Stimulated activated CD4-positive, alpha-beta T cell treated with anti-CD3 and anti-CD28 coated beads, TNF-alpha, amount 100 ng/mL, for 48 hours (primary cell): ENCODE results near the gene TSPAN16.

Experiments
- DNase-seq, 3 donors: peaks; one replicate each; pipeline ENCODE4 v3.0.0-alpha.2; 2020; ENCODE audit warnings: low read depth in 3 of 3

TSPAN16 gene

DNA sequence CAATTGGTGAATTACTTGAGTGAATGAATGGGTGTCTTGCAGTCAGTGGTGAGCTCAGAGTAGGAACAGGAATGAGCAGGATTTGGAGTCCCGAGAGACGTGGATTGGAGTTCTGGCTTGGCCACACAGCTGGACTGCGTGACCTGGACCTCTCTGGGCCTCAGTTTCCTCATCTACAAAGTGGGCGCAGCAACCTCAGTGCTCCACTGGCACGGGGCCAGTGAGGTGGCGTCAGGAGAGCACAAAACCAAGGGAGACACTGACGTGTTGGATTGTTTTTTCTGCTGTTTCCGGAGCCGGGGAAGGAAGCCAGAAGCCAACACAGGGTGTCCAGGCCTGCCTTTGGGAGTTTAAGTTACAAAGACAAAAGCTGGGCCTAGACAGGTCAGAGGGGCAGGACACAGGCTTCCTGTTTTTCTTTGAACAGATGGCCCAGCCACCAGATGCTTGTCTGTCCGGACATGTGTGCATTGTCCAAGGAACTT lies 27.1 kb upstream of the TSPAN16 start:
- no peak for DNase-seq

DNA sequence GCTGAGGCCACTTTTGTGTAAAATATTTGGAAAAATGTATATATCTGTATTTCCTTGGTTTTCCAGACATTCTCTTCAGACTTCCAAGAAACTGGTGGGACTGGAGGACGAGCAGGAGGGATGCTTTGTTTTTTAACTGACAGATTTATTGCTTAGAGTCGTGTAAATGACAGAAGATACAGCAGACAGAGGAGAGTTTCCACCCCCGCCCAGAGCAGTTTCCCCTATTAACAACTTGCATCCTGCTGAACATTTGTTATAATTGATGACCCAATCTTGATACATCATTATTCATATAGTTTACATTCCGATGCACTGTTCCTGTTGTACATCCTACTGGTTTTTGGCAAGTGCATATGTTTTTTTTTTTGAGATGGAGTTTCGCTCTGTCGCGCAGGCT lies 26.6 kb upstream of the TSPAN16 start:
- DNase-seq = no peak

DNA sequence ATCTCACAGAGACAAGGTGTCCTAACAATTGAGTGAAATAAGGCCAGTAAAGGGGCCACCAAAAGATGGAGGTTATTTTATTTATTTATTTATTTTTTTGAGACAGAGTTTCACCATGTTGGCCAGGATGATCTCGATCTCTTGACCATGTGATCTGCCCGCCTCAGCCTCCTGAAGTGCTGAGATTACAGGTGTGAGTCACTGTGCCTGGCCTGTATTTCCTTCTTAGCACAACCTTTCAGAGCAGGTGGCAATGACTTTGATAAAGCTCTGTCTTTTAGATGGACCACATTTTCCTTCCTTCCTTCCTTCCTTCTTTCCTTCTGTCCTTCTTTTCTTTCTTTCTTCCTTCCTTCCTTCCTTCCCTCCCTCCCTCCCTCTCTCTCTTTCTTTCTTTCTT lies 22.7 kb upstream of the TSPAN16 start:
- DNase-seq = no peak

- no peak for DNase-seq
Observed at GRCh38 chr19:11273989-11274388, 22.0 kb upstream of the TSPAN16 start.

GRCh38 chr19:11274533-11275086 lies 21.4 kb upstream of the TSPAN16 start:
- DNase-seq = no peak

- no peak for DNase-seq
Observed at GRCh38 chr19:11278670-11279069, 17.3 kb upstream of the TSPAN16 start.

- DNase-seq = peak in 1 of 3 donors; percentile 9
Observed at GRCh38 chr19:11279505-11280236, 16.3 kb upstream of the TSPAN16 start.

DNA sequence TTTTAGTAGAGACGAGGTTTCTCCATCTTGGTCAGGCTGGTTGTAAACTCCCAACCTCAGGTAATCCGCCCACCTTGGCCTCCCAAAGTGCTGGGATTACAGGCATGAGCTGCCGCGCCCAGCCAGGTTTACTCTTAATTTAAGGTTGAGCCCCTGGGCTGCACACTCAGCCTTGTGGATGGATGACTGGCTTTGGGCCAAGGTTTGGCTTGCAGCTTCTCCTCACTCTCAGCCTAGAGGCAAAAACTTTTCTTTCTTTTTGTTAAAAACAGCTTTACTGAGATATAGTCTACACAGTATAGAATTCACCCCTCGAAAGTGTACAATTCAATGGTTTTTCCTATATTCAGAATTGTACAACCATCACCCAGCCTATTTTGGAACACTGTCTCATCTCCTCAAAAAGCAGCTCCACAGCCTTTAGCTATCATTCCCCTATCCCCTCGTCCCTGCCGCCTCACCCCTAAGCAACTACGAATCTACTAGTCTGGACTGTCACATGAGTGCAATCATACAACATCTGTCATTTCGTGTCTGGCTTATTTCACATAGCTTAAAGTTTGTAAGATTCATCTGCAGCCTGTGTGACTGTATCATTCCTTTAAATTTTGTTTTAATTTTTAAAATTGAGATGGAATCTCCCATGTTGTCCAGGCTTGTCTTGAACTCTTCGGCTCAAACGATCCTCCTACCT lies 14.5 kb upstream of the TSPAN16 start:
- no peak for DNase-seq

GRCh38 chr19:11284515-11284914 lies 11.4 kb upstream of the TSPAN16 start:
- DNase-seq = no peak

DNA sequence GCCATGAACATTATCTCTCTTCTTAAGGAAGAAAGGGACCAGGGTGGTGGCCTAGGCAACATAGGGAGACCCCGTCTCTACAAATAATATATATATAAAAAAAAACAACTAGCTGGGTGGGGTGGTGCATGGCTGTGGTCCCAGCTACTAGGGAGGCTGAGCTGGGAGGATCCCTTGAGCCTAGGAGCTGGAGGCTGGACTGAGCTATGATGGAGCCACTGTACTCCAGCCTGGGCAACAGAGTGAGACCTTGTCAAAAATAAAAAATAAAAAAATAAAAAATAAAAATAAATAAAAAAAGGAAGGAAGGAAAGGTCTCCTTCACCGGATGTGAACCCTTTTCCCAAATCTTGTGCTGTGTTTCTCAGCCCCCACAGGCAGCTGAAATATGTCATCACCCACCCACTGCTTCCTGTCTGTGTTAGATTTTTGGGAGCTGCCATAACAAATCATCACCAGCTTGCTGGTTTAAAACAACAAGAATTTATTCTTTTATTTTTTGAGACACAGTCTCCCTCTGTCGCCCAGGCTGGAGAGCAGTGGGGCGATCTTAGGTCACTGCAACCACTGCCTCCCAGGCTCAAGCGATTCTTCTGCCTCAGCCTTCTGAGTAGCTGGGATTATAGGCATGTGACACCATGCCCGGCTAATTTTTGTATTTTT lies 9.5 kb upstream of the TSPAN16 start:
- no peak for DNase-seq

GRCh38 chr19:11288349-11288748 lies 7.6 kb upstream of the TSPAN16 start:
- no peak for DNase-seq

DNA sequence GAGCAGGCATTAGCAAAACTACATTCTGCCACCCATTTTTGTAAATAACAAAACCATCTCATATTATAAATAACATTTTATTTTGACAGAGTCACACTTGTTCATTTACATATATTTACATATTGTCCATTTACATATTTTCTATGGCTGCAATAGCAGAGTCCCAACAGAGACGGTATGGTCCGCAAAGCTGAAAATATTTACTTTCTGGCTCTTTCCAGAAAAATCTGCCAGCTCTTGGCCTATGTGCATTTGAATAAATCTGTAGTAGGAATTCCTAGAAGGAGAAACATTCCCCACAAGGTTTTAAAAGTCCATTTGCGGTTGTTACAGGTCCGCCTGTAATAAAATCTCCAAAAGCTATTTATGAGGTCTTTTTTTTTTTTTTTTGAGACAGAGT lies 5.7 kb upstream of the TSPAN16 start:
- DNase-seq = no peak

GRCh38 chr19:11291415-11291814 lies 4.5 kb upstream of the TSPAN16 start:
- no peak for DNase-seq

DNA sequence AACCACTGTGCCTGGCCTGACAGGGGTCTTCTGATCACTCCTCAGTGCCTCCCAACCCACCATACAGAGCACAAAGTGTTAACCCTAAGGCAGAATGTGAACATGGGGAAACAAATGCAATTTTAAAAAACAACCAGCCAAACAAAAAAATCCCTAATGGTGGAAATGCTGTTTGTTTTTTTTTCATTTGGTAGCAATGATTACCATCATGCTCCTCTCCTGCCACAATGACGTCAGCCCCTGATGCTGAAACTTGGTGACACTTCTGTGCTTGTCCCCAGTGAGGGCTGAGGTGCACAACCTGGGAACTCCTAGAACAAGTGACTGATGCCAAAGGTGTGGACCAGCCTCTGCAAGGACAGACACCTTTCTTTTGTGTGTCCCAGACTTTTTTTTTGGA lies 4.0 kb upstream of the TSPAN16 start:
- no peak for DNase-seq

DNA sequence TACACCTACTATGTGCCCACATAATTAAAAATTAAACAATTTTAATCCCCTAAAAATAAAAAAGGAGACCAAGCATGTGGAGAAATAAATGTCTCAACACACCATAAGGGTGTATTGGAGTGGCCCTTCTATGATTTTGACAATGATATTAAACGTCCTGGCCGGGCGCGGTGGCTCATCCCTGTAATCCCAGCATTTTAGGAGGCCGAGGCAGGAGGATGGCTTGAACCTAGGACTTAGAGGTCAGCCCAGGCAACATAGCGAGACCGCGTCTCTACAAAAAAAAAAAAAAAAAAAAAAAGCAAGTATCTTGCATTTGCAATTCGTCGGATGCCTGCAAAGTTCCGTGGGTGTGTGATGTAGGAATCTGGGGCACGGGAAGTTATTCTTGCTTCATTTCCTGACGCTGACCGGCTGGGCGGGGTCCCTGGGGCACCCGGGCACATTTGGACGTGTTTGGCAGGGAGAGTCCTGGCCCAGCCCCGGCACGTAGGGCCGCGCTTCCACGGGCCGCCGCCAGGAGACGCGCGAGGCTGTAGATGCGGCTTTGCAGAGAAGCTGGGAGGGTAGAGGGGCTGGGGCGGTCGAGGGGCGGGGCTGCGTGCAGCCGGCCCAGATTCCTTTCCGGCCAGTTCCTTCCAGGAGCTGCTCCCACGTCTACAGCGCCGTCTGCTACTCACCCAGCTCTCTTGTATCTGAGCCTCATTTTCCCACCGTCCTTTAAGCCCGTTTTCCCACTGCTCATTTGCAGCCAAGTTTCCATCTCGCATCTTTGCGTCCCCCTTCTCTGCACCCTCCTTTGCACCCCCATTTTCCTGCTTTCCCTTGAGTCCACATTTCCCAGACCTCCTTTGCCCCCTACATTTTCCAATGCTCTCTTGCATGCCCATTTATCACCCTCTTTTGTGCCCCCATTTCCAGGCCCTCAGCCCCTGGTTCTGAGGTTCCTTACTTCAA lies 2.2 kb upstream of the TSPAN16 start:
- DNase-seq = peak; percentile 67 to 71 (median 69)

DNA sequence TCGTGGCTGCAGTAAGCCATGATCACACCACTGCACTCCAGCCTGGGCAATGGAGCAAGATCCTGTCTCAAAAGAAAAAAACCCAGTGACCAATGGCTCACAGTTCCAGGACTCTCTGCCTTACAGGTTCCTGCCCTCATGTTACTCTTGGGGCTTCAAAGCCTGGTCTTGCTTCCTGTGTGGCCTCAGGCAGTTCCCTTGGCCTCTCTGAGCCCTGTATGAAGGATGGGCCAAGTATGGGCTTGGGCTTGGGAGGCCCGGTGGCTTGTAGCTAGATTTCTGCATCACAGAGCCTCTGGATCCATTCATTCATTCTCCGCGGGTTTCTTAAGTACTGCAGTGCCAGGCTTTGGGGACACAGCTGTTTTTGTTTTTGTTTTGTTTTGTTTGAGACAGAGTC lies 780 bp upstream of the TSPAN16 start:
- no peak for DNase-seq

GRCh38 chr19:11296264-11296663 lies 304 bp downstream of the TSPAN16 start:
- no peak for DNase-seq

DNA sequence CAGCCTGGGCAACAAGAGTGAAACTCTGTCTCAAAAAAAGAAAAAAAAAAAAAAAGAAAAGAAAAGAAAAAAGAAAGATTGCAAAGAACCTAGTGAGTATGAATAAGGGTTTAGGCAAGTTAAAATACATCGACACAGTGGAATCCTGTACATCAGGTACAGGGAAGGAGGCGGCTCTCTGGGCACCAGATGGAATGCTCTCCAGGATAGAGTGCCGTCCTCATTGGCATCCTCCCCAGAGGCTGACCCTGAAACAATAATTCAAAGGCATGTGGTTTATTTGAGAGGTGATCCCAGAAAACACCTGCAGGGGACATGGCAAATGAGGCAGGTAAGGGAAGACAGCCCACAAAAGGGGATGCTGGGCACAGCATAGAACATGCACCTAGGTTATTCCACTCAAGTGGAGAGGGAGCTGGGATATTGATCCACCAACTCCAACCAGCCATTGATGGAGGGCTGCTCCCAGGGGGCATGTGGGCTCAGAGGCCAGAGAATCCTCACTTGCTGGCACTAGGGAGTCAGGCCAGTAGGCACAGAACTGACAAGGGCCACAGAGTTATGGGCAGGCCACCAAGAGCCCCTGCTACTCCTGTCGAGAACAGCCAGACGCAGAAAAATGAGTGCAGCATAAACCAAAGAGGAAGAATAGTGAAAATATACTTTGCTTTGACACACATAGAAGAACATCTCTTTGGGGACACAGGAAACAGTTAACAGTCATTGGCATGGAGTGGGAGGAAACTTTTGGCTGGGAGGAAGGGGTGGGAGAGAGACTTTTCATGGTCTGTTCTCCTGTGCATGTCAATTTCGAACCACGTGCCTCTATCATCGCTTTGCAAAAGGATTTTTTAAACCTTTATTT lies 4.2 kb downstream of the TSPAN16 start:
- no peak for DNase-seq

GRCh38 chr19:11300811-11301120 lies 4.8 kb downstream of the TSPAN16 start:
- DNase-seq = no peak

GRCh38 chr19:11304936-11305335 lies 9.0 kb downstream of the TSPAN16 start:
- DNase-seq = no peak

DNA sequence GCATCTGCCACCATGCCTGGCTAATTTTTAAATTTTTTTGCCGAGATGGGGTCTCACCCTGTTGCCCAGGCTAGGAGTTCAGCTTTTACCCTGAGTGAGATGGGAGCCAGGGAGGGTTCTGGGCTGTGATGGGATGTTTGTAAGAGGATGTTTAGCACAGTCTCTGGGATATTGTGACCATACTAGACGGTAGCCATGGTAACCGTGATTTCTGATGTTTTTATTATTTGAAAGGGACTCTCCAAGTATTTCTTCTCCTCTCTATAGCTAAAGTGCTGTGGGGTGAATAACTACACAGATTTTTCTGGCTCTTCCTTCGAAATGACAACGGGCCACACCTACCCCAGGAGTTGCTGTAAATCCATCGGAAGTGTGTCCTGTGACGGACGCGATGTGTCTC lies 10.4 kb downstream of the TSPAN16 start:
- no peak for DNase-seq
